ENCODE measurements around the gene ZRANB2.

DNA sequence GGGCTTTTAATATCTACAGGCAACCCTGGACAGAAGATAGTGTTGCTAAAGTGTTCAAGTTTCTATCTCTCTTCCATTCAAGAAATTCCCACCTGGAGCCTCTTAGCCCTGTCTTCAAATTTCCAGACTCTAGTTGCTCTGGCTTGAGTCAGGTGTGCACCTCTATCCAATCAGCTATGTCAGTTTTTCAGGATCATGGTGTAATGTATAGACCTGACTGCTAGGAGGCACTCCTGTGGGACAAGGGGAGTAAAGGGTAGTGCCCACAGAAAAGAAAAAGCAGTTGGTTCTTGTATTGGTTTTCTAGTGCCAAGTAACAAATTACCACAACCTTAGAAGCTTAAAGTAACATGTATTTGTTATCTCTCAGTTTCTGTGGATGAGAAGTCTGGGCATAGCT lies 6.2 kb upstream of the ZRANB2 start:
- TF ChIP-seq, protein P1, sequence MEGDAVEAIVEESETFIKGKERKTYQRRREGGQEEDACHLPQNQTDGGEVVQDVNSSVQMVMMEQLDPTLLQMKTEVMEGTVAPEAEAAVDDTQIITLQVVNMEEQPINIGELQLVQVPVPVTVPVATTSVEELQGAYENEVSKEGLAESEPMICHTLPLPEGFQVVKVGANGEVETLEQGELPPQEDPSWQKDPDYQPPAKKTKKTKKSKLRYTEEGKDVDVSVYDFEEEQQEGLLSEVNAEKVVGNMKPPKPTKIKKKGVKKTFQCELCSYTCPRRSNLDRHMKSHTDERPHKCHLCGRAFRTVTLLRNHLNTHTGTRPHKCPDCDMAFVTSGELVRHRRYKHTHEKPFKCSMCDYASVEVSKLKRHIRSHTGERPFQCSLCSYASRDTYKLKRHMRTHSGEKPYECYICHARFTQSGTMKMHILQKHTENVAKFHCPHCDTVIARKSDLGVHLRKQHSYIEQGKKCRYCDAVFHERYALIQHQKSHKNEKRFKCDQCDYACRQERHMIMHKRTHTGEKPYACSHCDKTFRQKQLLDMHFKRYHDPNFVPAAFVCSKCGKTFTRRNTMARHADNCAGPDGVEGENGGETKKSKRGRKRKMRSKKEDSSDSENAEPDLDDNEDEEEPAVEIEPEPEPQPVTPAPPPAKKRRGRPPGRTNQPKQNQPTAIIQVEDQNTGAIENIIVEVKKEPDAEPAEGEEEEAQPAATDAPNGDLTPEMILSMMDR (conservative IDR thresholded peaks at IDR 0.05; ENCODE audit: low read length): no peak
- TF ChIP-seq EZH2phosphoT487 (IDR thresholded peaks at IDR 0.05; ENCODE audit: borderline replicate concordance, low read depth, low read length): no peak
